HEK293 (cell line): ENCODE measurements around the gene CABCOCO1.

Source experiments
- CTCF ChIA-PET: fragments of 350-600 bp; formaldehyde crosslinking; extraction: SDS; loops from one replicate; lab custom pipeline; 2021; ENCODE audit warnings: antibody characterized with exemption; lab: Yijun Ruan, JAX
- POLR2A ChIA-PET: fragments of 300-600 bp; formaldehyde crosslinking; extraction: SDS; loops from one replicate; lab custom pipeline; 2020; ENCODE audit warnings: antibody characterized with exemption, inconsistent platforms; lab: Yijun Ruan, JAX
- H3K27ac ChIP-seq: fragments of 200-500 bp; sonication (Bioruptor generic); 2 replicates; pipeline ENCODE4 v1.5.1; 2014; ENCODE audit warnings: low read depth, low read length, control low read depth, inconsistent platforms; ENCODE audit errors: extremely low read depth
- H3K36me3 ChIP-seq, 2 experiments: fragments of 200-500 bp in 1 of 2; sonication (Bioruptor generic) in 1 of 2; 1 replicate in 1 of 2; 2 replicates in 1 of 2; pipeline ENCODE4 v1.5.1; 2014 to 2017; ENCODE audit warnings: inconsistent platforms in 2 of 2, low read length in 2 of 2; ENCODE audit not compliant: control insufficient read depth in 2 of 2, insufficient read depth in 1 of 2
- H3K4me1 ChIP-seq: fragments of 200-500 bp; sonication (Bioruptor generic); 2 replicates; pipeline ENCODE4 v1.5.1; 2014; ENCODE audit warnings: mild to moderate bottlenecking, low read length, inconsistent platforms; ENCODE audit not compliant: control insufficient read depth, insufficient read depth
- H3K4me3 ChIP-seq: 2 replicates; pipeline ENCODE4 v1.5.1; 2011; ENCODE audit warnings: low read depth, mild to moderate bottlenecking, control low read depth, low read length, moderate library complexity
- H3K9me3 ChIP-seq: fragments of 200-500 bp; sonication (Bioruptor generic); 2 replicates; pipeline ENCODE4 v1.5.1; 2014; ENCODE audit warnings: low read depth, low read length, inconsistent platforms; ENCODE audit not compliant: control insufficient read depth, insufficient read depth
- EGR2 ChIP-seq: fragments of 450-650 bp; formaldehyde crosslinking; IDR thresholded peaks from 2 replicates; pipeline ENCODE4 v1.5.1; 2016; ENCODE audit warnings: low read depth, missing biosample characterization, missing genetic modification characterization
- GLI4 ChIP-seq: fragments of 450-650 bp; formaldehyde crosslinking; IDR thresholded peaks from 2 replicates; pipeline ENCODE4 v1.5.1; 2016; ENCODE audit warnings: missing biosample characterization, missing genetic modification characterization
- PRDM6 ChIP-seq: fragments of 450-650 bp; formaldehyde crosslinking; IDR thresholded peaks from 2 replicates; pipeline ENCODE4 v1.5.1; 2017; ENCODE audit warnings: missing biosample characterization, missing genetic modification characterization
- RBAK ChIP-seq: fragments of 450-650 bp; formaldehyde crosslinking; IDR thresholded peaks from 2 replicates; pipeline ENCODE4 v1.5.1; 2016; ENCODE audit warnings: missing biosample characterization, missing genetic modification characterization
- SALL2 ChIP-seq: fragments of 450-650 bp; formaldehyde crosslinking; IDR thresholded peaks from 2 replicates; pipeline ENCODE4 v1.5.0; 2017; ENCODE audit warnings: missing biosample characterization, mild to moderate bottlenecking, missing genetic modification characterization, borderline replicate concordance
- SCRT2 ChIP-seq: fragments of 450-650 bp; formaldehyde crosslinking; IDR thresholded peaks from 2 replicates; pipeline ENCODE4 v1.5.1; 2016; ENCODE audit warnings: missing biosample characterization, missing genetic modification characterization
- ZBTB17 ChIP-seq: fragments of 450-650 bp; formaldehyde crosslinking; IDR thresholded peaks from 2 replicates; pipeline ENCODE4 v1.5.1; 2016; ENCODE audit warnings: missing biosample characterization, missing genetic modification characterization
- ZBTB7A ChIP-seq: fragments of 450-650 bp; formaldehyde crosslinking; IDR thresholded peaks from 2 replicates; pipeline ENCODE4 v1.5.1; 2016; ENCODE audit warnings: low read depth, missing biosample characterization, missing genetic modification characterization
- ZNF169 ChIP-seq: fragments of 450-650 bp; formaldehyde crosslinking; IDR thresholded peaks from 2 replicates; pipeline ENCODE4 v1.5.1; 2016; ENCODE audit warnings: missing biosample characterization, missing genetic modification characterization
- ZNF341 ChIP-seq: fragments of 450-650 bp; formaldehyde crosslinking; IDR thresholded peaks from 2 replicates; pipeline ENCODE4; 2016; ENCODE audit warnings: low read depth, missing biosample characterization, missing genetic modification characterization
- ZNF350 ChIP-seq: fragments of 450-650 bp; formaldehyde crosslinking; IDR thresholded peaks from 2 replicates; pipeline ENCODE4 v1.5.0; 2017; ENCODE audit warnings: missing biosample characterization, mild to moderate bottlenecking, missing genetic modification characterization
- ZNF513 ChIP-seq: fragments of 450-650 bp; IDR thresholded peaks from 2 replicates; pipeline ENCODE4 v1.5.1; 2018; ENCODE audit warnings: missing biosample characterization, missing genetic modification characterization
- ZNF639 ChIP-seq: fragments of 450-650 bp; formaldehyde crosslinking; IDR thresholded peaks from 2 replicates; pipeline ENCODE4 v1.5.1; 2016; ENCODE audit warnings: missing biosample characterization, missing genetic modification characterization
- ZNF707 ChIP-seq: fragments of 450-650 bp; formaldehyde crosslinking; IDR thresholded peaks from 2 replicates; pipeline ENCODE4 v1.5.1; 2016; ENCODE audit warnings: missing biosample characterization, missing genetic modification characterization
- ZNF792 ChIP-seq: fragments of 450-650 bp; formaldehyde crosslinking; IDR thresholded peaks from 2 replicates; pipeline ENCODE4 v1.5.1; 2016; ENCODE audit warnings: missing biosample characterization, missing genetic modification characterization

The CABCOCO1 gene

GRCh38 chr10:61754587-61755550 lies 92.1 kb downstream of the CABCOCO1 start:
- H3K27ac ChIP-seq: no peak overlapping the region
- CTCF ChIA-PET: interaction anchor here (0.7 kb wide), 1 partner anchor 149 kb away, joined by 3 read pairs; no protein-coding TSS in a partner anchor
- no peaks in the 10 kb centered on the region for H3K9me3 ChIP-seq
- no peak for TF ChIP-seq ZNF341 (tag by site-specific recombination)
- peak; percentile 37 for TF ChIP-seq PRDM6
- no peak for TF ChIP-seq ZNF350 (tag by site-specific recombination)
- no peak for TF ChIP-seq ZNF169 (tag by site-specific recombination)
- peak; percentile 39; the same call in 1 of the 2 replicates for TF ChIP-seq ZBTB17 (tag by site-specific recombination)
- 0 out of 2 replicates have a peak, but pooled peaks have one; percentile 27 for TF ChIP-seq SCRT2
- TF ChIP-seq, all 188 proteins: peak for 3
- POLR2A ChIA-PET: no interaction called here
- H3K36me3 ChIP-seq: no peaks in the 10 kb centered on the region
- H3K4me3 ChIP-seq: no peak overlapping the region
- peaks cover 19% of the 10 kb centered on the region for H3K4me1 ChIP-seq

- no peak overlapping the region for H3K4me3 ChIP-seq
- TF ChIP-seq ZNF707 (tag by site-specific recombination): no peak
- TF ChIP-seq ZNF639: no peak
- TF ChIP-seq ZBTB7A (tag by site-specific recombination): no peak
- no peak for TF ChIP-seq ZNF513 (tag by site-specific recombination)
- no peak for TF ChIP-seq SALL2 (tag by site-specific recombination)
- no peak for TF ChIP-seq GLI4 (tag by site-specific recombination)
- no peak for TF ChIP-seq EGR2
- no peak for TF ChIP-seq ZNF792 (tag by site-specific recombination)
- TF ChIP-seq RBAK (tag by site-specific recombination): no peak
- H3K36me3 ChIP-seq: no peaks in the 10 kb centered on the region
- H3K27ac ChIP-seq: no peak overlapping the region
- ChIA-PET CTCF (no interaction called here), POLR2A (no interaction called here)
- H3K9me3 ChIP-seq: no peaks in the 10 kb centered on the region
- H3K4me1 ChIP-seq: peaks cover 13% of the 10 kb centered on the region
Measured at GRCh38 chr10:61757001-61757400, 94.3 kb downstream of the CABCOCO1 start.
